ENCODE measurements around the gene CISH.

Gene CISH

DNA sequence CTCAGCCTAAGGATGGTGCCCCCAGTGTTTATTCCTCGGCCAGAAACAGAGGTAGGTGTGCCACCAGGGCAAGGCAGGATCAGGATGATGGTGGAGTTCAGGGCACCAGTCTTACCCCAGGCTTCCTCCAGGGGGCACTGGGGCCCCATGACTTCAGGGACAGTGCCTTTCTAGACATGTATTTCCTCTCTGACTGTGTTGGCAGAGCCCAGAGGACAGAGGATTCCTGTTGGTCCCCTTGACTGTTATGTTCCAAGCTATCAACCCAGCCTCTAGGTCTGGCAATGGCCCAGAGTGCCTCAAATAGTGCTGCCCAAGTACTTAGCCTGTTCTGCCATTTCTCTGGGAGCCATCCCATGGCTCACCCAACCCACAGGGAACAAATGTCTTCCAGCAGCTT is 39.4 kb downstream of the CISH start:
- H3F3A ChIP-seq (ENCODE audit: control insufficient read depth, insufficient read depth) = no peaks in the 10 kb centered on the region
- no peaks in the 10 kb centered on the region for H3K9me3 ChIP-seq (ENCODE audit: control insufficient read depth, insufficient read depth, low read length)
- TF ChIP-seq EZH2phosphoT487 (IDR thresholded peaks at IDR 0.05; ENCODE audit: borderline replicate concordance, low read length) = no peak
- TF ChIP-seq, protein P1, sequence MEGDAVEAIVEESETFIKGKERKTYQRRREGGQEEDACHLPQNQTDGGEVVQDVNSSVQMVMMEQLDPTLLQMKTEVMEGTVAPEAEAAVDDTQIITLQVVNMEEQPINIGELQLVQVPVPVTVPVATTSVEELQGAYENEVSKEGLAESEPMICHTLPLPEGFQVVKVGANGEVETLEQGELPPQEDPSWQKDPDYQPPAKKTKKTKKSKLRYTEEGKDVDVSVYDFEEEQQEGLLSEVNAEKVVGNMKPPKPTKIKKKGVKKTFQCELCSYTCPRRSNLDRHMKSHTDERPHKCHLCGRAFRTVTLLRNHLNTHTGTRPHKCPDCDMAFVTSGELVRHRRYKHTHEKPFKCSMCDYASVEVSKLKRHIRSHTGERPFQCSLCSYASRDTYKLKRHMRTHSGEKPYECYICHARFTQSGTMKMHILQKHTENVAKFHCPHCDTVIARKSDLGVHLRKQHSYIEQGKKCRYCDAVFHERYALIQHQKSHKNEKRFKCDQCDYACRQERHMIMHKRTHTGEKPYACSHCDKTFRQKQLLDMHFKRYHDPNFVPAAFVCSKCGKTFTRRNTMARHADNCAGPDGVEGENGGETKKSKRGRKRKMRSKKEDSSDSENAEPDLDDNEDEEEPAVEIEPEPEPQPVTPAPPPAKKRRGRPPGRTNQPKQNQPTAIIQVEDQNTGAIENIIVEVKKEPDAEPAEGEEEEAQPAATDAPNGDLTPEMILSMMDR (IDR thresholded peaks at IDR 0.05; ENCODE audit: low read depth, low read length, poor library complexity, severe bottlenecking) = peak; percentile 78
- H3K4me2 ChIP-seq (ENCODE audit: low read length) = no peak overlapping the region
- H3K9me2 ChIP-seq (replicated peaks; ENCODE audit: control insufficient read depth, low read length) = no peaks in the 10 kb centered on the region
- peaks cover 25% of the 10 kb centered on the region for H3K4me1 ChIP-seq (ENCODE audit: control insufficient read depth, low read length)
- no peak overlapping the region for H3K27ac ChIP-seq (ENCODE audit: low read depth, low read length)
- H3K4me3 ChIP-seq (ENCODE audit: low read length) = no peak overlapping the region
- peaks cover 3% of the 10 kb centered on the region for H3K27me3 ChIP-seq (ENCODE audit: control insufficient read depth, low read length)
- peaks cover 10% of the 10 kb centered on the region for H3K36me3 ChIP-seq (ENCODE audit: control insufficient read depth, low read length)
- no peaks in the 10 kb centered on the region for H4K20me1 ChIP-seq (ENCODE audit: control insufficient read depth, insufficient read depth, low read depth, low read length)
- peaks cover 10% of the 10 kb centered on the region for H3K79me2 ChIP-seq (ENCODE audit: control insufficient read depth, low read length)

DNA sequence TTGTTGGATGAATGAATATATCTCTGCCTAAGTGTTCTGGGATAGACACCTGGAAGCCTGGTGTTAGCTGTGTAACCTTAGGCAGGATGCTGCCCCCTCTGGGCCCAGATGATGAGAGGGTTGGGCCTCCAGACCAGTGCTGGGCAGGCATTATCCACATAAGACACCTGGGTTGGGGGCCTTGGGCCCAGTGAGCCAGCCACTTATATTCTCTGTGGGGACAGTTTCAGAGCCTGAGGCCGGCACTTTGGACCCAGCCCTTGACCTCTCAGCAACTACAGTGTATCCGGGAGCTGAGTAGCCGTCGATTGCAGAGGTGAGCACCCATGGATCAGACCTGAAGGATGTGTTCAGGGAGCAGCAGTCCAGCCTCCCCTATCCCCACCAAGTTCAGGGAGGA is 40.1 kb downstream of the CISH start:
- peaks cover 10% of the 10 kb centered on the region for H3K36me3 ChIP-seq (ENCODE audit: control insufficient read depth, low read length)
- peaks cover 10% of the 10 kb centered on the region for H3K27me3 ChIP-seq (ENCODE audit: control insufficient read depth, low read length)
- H3K9me3 ChIP-seq (ENCODE audit: control insufficient read depth, insufficient read depth, low read length) = no peaks in the 10 kb centered on the region
- H3K27ac ChIP-seq (ENCODE audit: low read depth, low read length) = no peak overlapping the region
- no peak overlapping the region for H3K4me3 ChIP-seq (ENCODE audit: low read length)
- H3K4me2 ChIP-seq (ENCODE audit: low read length) = no peak overlapping the region
- no peaks in the 10 kb centered on the region for H3F3A ChIP-seq (ENCODE audit: control insufficient read depth, insufficient read depth)
- H4K20me1 ChIP-seq (ENCODE audit: control insufficient read depth, insufficient read depth, low read depth, low read length) = no peaks in the 10 kb centered on the region
- TF ChIP-seq, protein P1 (IDR thresholded peaks at IDR 0.05; ENCODE audit: low read depth, low read length, poor library complexity, severe bottlenecking) = no peak
- no peak for TF ChIP-seq EZH2phosphoT487 (IDR thresholded peaks at IDR 0.05; ENCODE audit: borderline replicate concordance, low read length)
- no peaks in the 10 kb centered on the region for H3K9me2 ChIP-seq (replicated peaks; ENCODE audit: control insufficient read depth, low read length)
- peaks cover 10% of the 10 kb centered on the region for H3K79me2 ChIP-seq (ENCODE audit: control insufficient read depth, low read length)
- H3K4me1 ChIP-seq (ENCODE audit: control insufficient read depth, low read length) = peaks cover 27% of the 10 kb centered on the region

DNA sequence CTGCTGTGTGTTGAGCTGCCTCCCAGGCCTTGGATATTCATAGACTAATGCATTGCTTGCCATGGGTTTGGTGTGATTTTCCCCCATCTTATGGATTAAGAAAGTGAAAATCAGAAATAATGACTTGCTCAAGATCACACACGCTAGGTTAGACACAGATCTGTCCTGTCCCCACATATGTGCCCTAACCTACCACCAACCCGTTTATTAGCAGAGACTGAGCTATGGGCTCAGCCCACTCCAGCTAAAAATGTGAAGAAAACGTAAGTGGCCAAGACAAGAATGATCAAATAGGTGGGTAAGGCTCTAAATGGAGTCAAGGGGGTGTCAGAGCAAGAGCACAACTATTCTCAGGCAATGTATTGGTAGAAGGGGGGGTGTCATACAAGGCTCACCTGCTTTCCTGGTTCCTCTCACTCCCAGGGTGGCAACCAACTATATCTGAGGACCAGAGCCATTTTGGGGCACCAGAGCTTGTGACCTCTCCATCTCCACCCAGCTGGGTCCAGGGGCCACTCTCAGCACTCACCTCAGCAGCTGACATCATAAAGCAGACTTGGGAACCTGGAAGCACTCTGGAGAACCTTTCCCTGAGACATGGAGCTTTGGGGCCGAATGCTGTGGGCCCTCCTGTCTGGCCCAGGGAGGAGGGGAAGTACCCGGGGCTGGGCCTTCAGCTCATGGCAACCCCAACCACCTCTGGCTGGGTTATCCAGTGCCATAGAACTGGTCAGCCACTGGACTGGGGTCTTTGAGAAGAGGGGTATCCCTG is 40.9 kb downstream of the CISH start:
- peaks cover 27% of the 10 kb centered on the region for H3K4me1 ChIP-seq (ENCODE audit: control insufficient read depth, low read length)
- H3K36me3 ChIP-seq (ENCODE audit: control insufficient read depth, low read length) = peaks cover 10% of the 10 kb centered on the region
- H4K20me1 ChIP-seq (ENCODE audit: control insufficient read depth, insufficient read depth, low read depth, low read length) = no peaks in the 10 kb centered on the region
- H3F3A ChIP-seq (ENCODE audit: control insufficient read depth, insufficient read depth) = no peaks in the 10 kb centered on the region
- no peaks in the 10 kb centered on the region for H3K9me3 ChIP-seq (ENCODE audit: control insufficient read depth, insufficient read depth, low read length)
- peak overlapping the region; percentile 74 for H3K4me2 ChIP-seq (ENCODE audit: low read length)
- peaks cover 10% of the 10 kb centered on the region for H3K79me2 ChIP-seq (ENCODE audit: control insufficient read depth, low read length)
- H3K9me2 ChIP-seq (replicated peaks; ENCODE audit: control insufficient read depth, low read length) = no peaks in the 10 kb centered on the region
- H3K27me3 ChIP-seq (ENCODE audit: control insufficient read depth, low read length) = peaks cover 17% of the 10 kb centered on the region
- H3K4me3 ChIP-seq (ENCODE audit: low read length) = peak overlapping the region; percentile 85
- H3K27ac ChIP-seq (ENCODE audit: low read depth, low read length) = no peak overlapping the region
- TF ChIP-seq EZH2phosphoT487 (IDR thresholded peaks at IDR 0.05; ENCODE audit: borderline replicate concordance, low read length) = no peak
- TF ChIP-seq, protein P1 (IDR thresholded peaks at IDR 0.05; ENCODE audit: low read depth, low read length, poor library complexity, severe bottlenecking) = no peak

All from DOHH2 (cell line).